Measurements from ENCODE around the gene ATAD3C.

The ATAD3C gene

DNA sequence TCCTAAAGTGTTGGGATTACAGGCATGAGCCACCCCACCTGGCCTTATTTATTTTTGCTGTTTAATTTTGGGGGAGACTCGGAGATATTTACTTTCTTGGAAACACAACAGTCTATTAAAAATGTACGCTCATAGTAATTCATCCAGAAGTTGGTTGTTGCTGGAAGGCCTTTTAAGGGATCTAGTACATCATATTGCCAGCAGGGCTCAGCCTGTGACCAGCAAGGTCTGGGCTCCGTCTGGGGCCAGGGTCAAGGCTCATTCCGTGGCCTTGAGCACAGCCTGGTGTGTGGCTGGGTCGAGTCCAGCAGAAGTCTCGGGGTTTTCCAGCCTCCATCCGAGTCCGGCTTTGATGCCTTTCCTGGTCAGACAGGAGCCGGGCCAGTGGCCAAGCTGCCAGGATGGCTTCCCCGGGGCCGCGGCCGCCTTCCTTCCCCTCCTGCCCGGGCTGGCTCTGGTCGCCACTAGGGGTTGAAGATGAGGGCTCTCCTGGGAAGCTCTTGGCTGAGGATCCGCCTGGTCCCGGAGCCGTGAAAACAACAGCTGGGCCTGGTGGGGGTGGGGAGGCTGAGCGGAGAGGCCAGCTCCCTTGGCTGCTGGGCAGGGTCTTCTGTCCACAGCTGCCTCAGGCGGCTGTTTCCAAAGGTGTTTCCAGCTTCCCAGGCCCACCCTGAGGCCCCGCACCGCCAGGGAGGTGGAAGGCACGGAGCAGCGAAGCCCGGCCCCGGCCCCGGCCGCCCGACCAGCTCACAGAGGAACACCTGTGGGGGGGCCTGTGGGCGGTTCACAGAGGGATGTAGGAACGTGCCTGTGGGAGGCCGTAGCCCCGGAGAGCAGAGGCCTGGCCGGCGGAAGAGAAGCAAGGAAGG lies 19.1 kb upstream of the ATAD3C start:
- in situ Hi-C loops (cut with MboI; ENCODE audit: low sequenced_read_pairs) = no loop called here

- in situ Hi-C loops (cut with MboI; ENCODE audit: low sequenced_read_pairs) = no loop called here
Observed at GRCh38 chr1:1430992-1431844, 18.3 kb upstream of the ATAD3C start.

DNA sequence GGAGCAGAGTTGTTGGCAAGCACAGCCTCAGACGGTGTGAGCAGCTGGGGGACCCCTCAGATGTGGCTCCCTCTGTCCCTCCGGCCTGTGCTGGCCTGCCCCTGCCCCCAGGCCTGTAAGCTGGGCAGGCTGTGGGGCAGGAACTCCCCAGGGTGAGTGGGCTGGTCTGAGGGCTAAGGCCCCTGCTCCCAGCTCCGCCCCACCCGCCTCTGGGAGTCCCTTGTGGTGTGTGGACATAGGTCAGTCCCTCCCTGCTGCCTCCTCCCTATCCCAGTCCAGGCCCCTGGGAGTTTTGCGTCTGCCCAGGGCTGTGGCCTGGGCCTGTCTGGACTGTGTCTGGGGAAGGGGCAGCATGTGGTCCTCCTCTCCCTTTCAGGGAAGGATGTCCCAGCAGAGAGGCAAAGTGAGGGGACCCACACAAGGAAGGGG lies 17.6 kb upstream of the ATAD3C start:
- in situ Hi-C loops (cut with MboI; ENCODE audit: low sequenced_read_pairs) = no loop called here

GRCh38 chr1:1432274-1432950 lies 17.1 kb upstream of the ATAD3C start:
- in situ Hi-C loops (cut with MboI; ENCODE audit: low sequenced_read_pairs) = no loop called here

GRCh38 chr1:1432951-1433803 lies 16.3 kb upstream of the ATAD3C start:
- in situ Hi-C loops (cut with MboI; ENCODE audit: low sequenced_read_pairs) = no loop called here

- in situ Hi-C loops (cut with MboI; ENCODE audit: low sequenced_read_pairs) = no loop called here
Observed at GRCh38 chr1:1433804-1434130, 15.7 kb upstream of the ATAD3C start.

GRCh38 chr1:1434131-1434823 lies 15.2 kb upstream of the ATAD3C start:
- in situ Hi-C loops (cut with MboI; ENCODE audit: low sequenced_read_pairs) = no loop called here

DNA sequence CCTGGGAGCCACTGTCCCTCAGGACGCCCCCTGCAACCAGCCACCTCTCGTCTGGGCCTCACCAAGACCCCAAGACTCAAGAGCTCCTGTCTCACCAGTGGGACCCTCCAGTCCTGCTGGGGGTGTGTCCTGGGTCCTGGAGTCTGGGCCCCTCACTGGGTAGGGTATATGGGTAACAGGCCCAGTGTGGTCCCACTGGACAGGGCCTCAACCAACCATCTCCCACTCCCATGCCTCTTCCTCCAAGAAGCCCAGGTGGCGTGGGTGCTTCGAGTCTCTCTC lies 14.7 kb upstream of the ATAD3C start:
- in situ Hi-C loops (cut with MboI; ENCODE audit: low sequenced_read_pairs) = no loop called here

DNA sequence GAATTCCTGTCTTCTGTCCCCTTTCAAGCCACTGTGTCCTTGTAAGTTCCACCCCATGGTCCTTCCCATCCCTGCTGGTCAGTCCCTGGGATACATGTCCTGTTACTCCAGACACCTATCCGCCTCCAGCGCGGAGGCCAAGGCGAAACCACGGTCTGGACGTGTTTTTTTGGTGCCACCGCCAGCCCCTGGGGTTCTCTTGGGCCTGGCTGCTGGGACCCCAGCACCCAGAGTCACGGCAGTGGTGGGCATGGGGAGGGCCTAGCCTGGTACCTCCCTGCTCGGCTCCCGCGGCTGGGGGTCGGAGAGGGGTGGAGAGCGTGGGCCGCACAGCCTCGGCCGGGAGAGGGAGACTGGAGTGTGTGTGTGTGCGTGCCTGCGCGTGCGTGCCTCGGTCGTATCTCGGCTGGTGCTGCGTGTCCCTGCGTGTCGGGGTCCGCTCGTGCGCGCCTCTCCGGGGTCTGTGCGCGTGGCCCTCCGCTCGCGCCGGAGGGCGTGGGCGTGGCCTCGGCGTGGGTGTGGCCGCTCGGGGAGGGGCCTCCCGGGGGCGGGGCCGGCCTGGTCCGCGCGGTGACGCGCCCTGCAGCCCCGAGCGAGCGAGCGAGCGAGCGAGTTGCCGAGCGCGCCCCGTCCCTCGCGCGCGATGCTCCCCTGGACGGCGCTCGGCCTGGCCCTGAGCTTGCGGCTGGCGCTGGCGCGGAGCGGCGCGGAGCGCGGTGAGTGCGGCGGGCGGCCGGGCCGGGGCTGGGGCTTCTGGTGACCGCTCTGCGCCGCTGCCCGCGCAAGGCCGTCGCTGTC lies 14.2 kb upstream of the ATAD3C start, which contains the start of gene VWA1:
VWA1 (plus strand) TSS at position 585 of the 798 bp plus-strand sequence; CDS start at position 644, 59 bp downstream.
- in situ Hi-C loops (cut with MboI; ENCODE audit: low sequenced_read_pairs) = no loop called here

GRCh38 chr1:1435911-1436629 lies 13.4 kb upstream of the ATAD3C start:
- in situ Hi-C loops (cut with MboI; ENCODE audit: low sequenced_read_pairs) = no loop called here

- in situ Hi-C loops (cut with MboI; ENCODE audit: low sequenced_read_pairs) = no loop called here
Observed at GRCh38 chr1:1436630-1437032, 12.9 kb upstream of the ATAD3C start.

DNA sequence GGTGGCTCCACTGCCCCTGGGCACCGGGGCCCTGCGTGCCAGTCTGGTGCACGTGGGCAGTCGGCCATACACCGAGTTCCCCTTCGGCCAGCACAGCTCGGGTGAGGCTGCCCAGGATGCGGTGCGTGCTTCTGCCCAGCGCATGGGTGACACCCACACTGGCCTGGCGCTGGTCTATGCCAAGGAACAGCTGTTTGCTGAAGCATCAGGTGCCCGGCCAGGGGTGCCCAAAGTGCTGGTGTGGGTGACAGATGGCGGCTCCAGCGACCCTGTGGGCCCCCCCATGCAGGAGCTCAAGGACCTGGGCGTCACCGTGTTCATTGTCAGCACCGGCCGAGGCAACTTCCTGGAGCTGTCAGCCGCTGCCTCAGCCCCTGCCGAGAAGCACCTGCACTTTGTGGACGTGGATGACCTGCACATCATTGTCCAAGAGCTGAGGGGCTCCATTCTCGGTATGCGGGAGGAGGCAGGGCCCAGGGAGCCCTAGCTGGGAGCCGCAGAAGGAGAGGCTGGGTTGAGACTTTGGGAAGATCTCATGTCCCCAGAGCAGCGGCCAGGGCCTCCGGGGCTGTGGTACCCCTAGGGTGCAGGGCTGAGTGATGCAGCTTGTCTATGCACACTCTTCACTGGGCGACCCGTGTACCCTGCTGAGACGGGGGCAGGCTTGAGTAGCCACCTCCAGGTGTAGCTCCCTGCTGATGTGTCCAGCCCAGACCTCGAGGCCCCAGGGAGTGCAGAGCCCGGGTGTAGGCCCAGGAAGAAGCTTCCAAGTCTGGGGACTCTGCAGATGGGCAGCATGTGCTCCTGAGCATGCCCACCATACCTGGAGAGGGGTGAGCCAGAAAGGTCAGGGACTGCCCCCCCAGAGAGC lies 12.2 kb upstream of the ATAD3C start:
- in situ Hi-C loops (cut with MboI; ENCODE audit: low sequenced_read_pairs) = no loop called here

GRCh38 chr1:1437904-1438376 lies 11.5 kb upstream of the ATAD3C start:
- in situ Hi-C loops (cut with MboI; ENCODE audit: low sequenced_read_pairs) = no loop called here

GRCh38 chr1:1438531-1439381 lies 10.7 kb upstream of the ATAD3C start:
- in situ Hi-C loops (cut with MboI; ENCODE audit: low sequenced_read_pairs) = no loop called here

- in situ Hi-C loops (cut with MboI; ENCODE audit: low sequenced_read_pairs) = no loop called here
Observed at GRCh38 chr1:1439546-1440261, 9.8 kb upstream of the ATAD3C start.
